Mesothelial cell of epicardium (in vitro differentiated cells): ENCODE results near the gene LMBRD2. TPM values are rescaled to one million over a fixed set of nuclear protein-coding genes. Genes with fewer than 3 reads are reported as not detected.
"Not testable (repeated sequence)": the region's sequence is repeated elsewhere in the genome, so short reads cannot be mapped to it uniquely, and the experiment has no call there.

Experiments used
- DNase-seq, 2 experiments: peaks; one replicate each; pipeline ENCODE4 v3.0.0; 2021; ENCODE audit warnings: low spot score in 2 of 2; ENCODE audit not compliant: unreplicated experiment in 2 of 2
- H3K27ac Mint-ChIP-seq: 2 replicates; pipeline ENCODE4 v1.8.0; 2021; ENCODE audit warnings: mixed read lengths
- H3K27me3 Mint-ChIP-seq: 2 replicates; pipeline ENCODE4 v1.8.0; 2021; ENCODE audit warnings: low read depth, mixed read lengths
- H3K36me3 Mint-ChIP-seq: 2 replicates; pipeline ENCODE4 v1.8.0; 2021; ENCODE audit warnings: mixed read lengths
- H3K4me1 Mint-ChIP-seq: 2 replicates; pipeline ENCODE4 v1.8.0; 2021; ENCODE audit warnings: mixed read lengths
- H3K4me3 Mint-ChIP-seq: 2 replicates; pipeline ENCODE4 v1.8.0; 2021; ENCODE audit warnings: mild to moderate bottlenecking, moderate library complexity, mixed read lengths
- H3K9me3 Mint-ChIP-seq: 2 replicates; pipeline ENCODE4 v1.8.0; 2021; ENCODE audit warnings: mixed read lengths
- CTCF ChIP-seq: fragments of 200-600 bp; sonication (generic); IDR thresholded peaks from one replicate; pipeline ENCODE4 v1.5.0; 2021; ENCODE audit warnings: antibody characterized with exemption; ENCODE audit not compliant: unreplicated experiment
- total RNA-seq: library from RNA; stranded (reverse); gene quantifications from 3 replicates; pipeline ENCODE4 v1.2.1, GENCODE V29; 2021

Gene LMBRD2
- total RNA-seq, 1 donor from 2014 or later: 7.9 TPM

- Mint-ChIP-seq H3K4me3 (no peak overlapping the region), H3K36me3 (peaks cover 3% of the 10 kb centered on the region), H3K27me3 (no peaks in the 10 kb centered on the region), H3K9me3 (no peaks in the 10 kb centered on the region), H3K27ac (no peak overlapping the region), H3K4me1 (no peaks in the 10 kb centered on the region)
- no peak for DNase-seq
- no peak for TF ChIP-seq CTCF
Observed at GRCh38 chr5:36138900-36139683, 12.6 kb downstream of the LMBRD2 start.

- DNase-seq: no peak
- H3K27ac Mint-ChIP-seq: no peak overlapping the region
- no peaks in the 10 kb centered on the region for H3K27me3 Mint-ChIP-seq
- H3K4me3 Mint-ChIP-seq: no peak overlapping the region
- H3K4me1 Mint-ChIP-seq: no peaks in the 10 kb centered on the region
- peaks cover 14% of the 10 kb centered on the region for H3K9me3 Mint-ChIP-seq
- H3K36me3 Mint-ChIP-seq: peaks cover 15% of the 10 kb centered on the region
- no peak for TF ChIP-seq CTCF
Observed at GRCh38 chr5:36136581-36136980, 15.1 kb downstream of the LMBRD2 start.

- no peak overlapping the region for H3K4me3 Mint-ChIP-seq
- H3K4me1 Mint-ChIP-seq: no peaks in the 10 kb centered on the region
- no peak for DNase-seq
- peaks cover 20% of the 10 kb centered on the region for H3K9me3 Mint-ChIP-seq
- no peaks in the 10 kb centered on the region for H3K27me3 Mint-ChIP-seq
- no peak overlapping the region for H3K27ac Mint-ChIP-seq
- TF ChIP-seq CTCF: no peak
- peaks cover 20% of the 10 kb centered on the region for H3K36me3 Mint-ChIP-seq
Observed at GRCh38 chr5:36135988-36136387, 15.7 kb downstream of the LMBRD2 start.

GRCh38 chr5:36133009-36133408 lies 18.7 kb downstream of the LMBRD2 start:
- not testable (repeated sequence) for H3K4me1 Mint-ChIP-seq, H3K27ac Mint-ChIP-seq, DNase-seq, H3K4me3 Mint-ChIP-seq, H3K27me3 Mint-ChIP-seq
- Mint-ChIP-seq H3K36me3 (peaks cover 35% of the 10 kb centered on the region), H3K9me3 (peaks cover 29% of the 10 kb centered on the region)

- peaks cover 29% of the 10 kb centered on the region for H3K9me3 Mint-ChIP-seq
Observed at GRCh38 chr5:36129666-36130065, 22.0 kb downstream of the LMBRD2 start.

GRCh38 chr5:36128795-36129194 lies 22.9 kb downstream of the LMBRD2 start:
- Mint-ChIP-seq H3K9me3 (peaks cover 29% of the 10 kb centered on the region), H3K27me3 (no peaks in the 10 kb centered on the region), H3K36me3 (peaks cover 42% of the 10 kb centered on the region), H3K4me3 (no peak overlapping the region), H3K27ac (no peak overlapping the region), H3K4me1 (peaks cover 22% of the 10 kb centered on the region)
- TF ChIP-seq CTCF: no peak
- no peak for DNase-seq

More at GRCh38 chr5:36129666-36130065, 22.0 kb downstream of the LMBRD2 start:
- H3K36me3 Mint-ChIP-seq: peaks cover 42% of the 10 kb centered on the region
- DNase-seq, H3K27ac Mint-ChIP-seq, H3K27me3 Mint-ChIP-seq, H3K4me3 Mint-ChIP-seq: not testable (repeated sequence)
- H3K4me1 Mint-ChIP-seq: peaks cover 19% of the 10 kb centered on the region
